Measurements from ENCODE around the gene BTN3A1.

GRCh38 chr6:26367114-26367513 lies 35.0 kb upstream of the BTN3A1 start:
- TF ChIP-seq POLR2A (IDR thresholded peaks at IDR 0.05) (no peak), POLR2AphosphoS5 (IDR thresholded peaks at IDR 0.05) (no peak)
- TF ChIP-seq, protein P1, sequence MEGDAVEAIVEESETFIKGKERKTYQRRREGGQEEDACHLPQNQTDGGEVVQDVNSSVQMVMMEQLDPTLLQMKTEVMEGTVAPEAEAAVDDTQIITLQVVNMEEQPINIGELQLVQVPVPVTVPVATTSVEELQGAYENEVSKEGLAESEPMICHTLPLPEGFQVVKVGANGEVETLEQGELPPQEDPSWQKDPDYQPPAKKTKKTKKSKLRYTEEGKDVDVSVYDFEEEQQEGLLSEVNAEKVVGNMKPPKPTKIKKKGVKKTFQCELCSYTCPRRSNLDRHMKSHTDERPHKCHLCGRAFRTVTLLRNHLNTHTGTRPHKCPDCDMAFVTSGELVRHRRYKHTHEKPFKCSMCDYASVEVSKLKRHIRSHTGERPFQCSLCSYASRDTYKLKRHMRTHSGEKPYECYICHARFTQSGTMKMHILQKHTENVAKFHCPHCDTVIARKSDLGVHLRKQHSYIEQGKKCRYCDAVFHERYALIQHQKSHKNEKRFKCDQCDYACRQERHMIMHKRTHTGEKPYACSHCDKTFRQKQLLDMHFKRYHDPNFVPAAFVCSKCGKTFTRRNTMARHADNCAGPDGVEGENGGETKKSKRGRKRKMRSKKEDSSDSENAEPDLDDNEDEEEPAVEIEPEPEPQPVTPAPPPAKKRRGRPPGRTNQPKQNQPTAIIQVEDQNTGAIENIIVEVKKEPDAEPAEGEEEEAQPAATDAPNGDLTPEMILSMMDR (IDR thresholded peaks at IDR 0.05), result no peak
